ENCODE results near the gene ARHGEF11. TPM values are rescaled to one million over a fixed set of nuclear protein-coding genes. Genes with fewer than 3 reads are reported as not detected.

ARHGEF11 gene
- total RNA-seq, 1 experiment from 2014 or later, result 55.5 TPM

- no peaks in the 10 kb centered on the region for H3K27me3 ChIP-seq (ENCODE audit: control insufficient read depth, insufficient read depth, low read length)
- CTCF ChIA-PET, result no interaction called here
- in situ Hi-C loops (cut with HindIII; ENCODE audit: low pct_unique_long_range_greater_than_20kb, low sequenced_read_pairs) (no loop called here), intact Hi-C loops (cut with micrococcal nuclease; ENCODE audit: unreplicated experiment) (no loop called here)
- peaks cover 11% of the 10 kb centered on the region for H3K4me1 ChIP-seq (ENCODE audit: control insufficient read depth, insufficient read depth, low read length)
- ATAC-seq (no peak), DNase-seq (ENCODE audit: low read depth, low spot score) (no peak)
- TF ChIP-seq REST (IDR thresholded peaks at IDR 0.05; ENCODE audit: insufficient read depth in 1 of 2, low read depth in 2 of 2, low read length in 1 of 2) (no peak), CTCF (IDR thresholded peaks at IDR 0.05) (no peak), TCF7L2 (IDR thresholded peaks at IDR 0.05; ENCODE audit: low read depth, low read length) (no peak), SIN3A (IDR thresholded peaks at IDR 0.05; ENCODE audit: borderline replicate concordance, insufficient read depth, low read depth, low read length) (no peak), POLR2AphosphoS5 (IDR thresholded peaks at IDR 0.05; ENCODE audit: low read depth, low read length) (no peak)
- no peak overlapping the region for H3K27ac ChIP-seq (ENCODE audit: low read length)
- no peak overlapping the region for H3K4me3 ChIP-seq (ENCODE audit: low read depth in 2 of 2, low read length in 2 of 2)
- no peaks in the 10 kb centered on the region for H3K36me3 ChIP-seq (ENCODE audit: control insufficient read depth, insufficient read depth, low read length)
- POLR2A ChIA-PET, result no interaction called here
- no TSS peak for BruUV-seq (replicated peaks)
- H3K9me3 ChIP-seq (ENCODE audit: control insufficient read depth, insufficient read depth, low read depth, low read length), result no peaks in the 10 kb centered on the region
Measured at GRCh38 chr1:156908955-156909354, 136.6 kb downstream of the ARHGEF11 start.

GRCh38 chr1:156908541-156908940 is 137.0 kb downstream of the ARHGEF11 start:
- Histone ChIP-seq H3K4me3 (ENCODE audit: low read depth in 2 of 2, low read length in 2 of 2) (no peak overlapping the region), H3K27me3 (ENCODE audit: control insufficient read depth, insufficient read depth, low read length) (no peaks in the 10 kb centered on the region), H3K27ac (ENCODE audit: low read length) (no peak overlapping the region), H3K36me3 (ENCODE audit: control insufficient read depth, insufficient read depth, low read length) (no peaks in the 10 kb centered on the region), H3K4me1 (ENCODE audit: control insufficient read depth, insufficient read depth, low read length) (peaks cover 11% of the 10 kb centered on the region), H3K9me3 (ENCODE audit: control insufficient read depth, insufficient read depth, low read depth, low read length) (no peaks in the 10 kb centered on the region)
- DNase-seq (ENCODE audit: low read depth, low spot score) (no peak), ATAC-seq (no peak)
- BruUV-seq (replicated peaks), result no TSS peak
- no peak for TF ChIP-seq CTCF (IDR thresholded peaks at IDR 0.05)
- TF ChIP-seq SIN3A (IDR thresholded peaks at IDR 0.05; ENCODE audit: borderline replicate concordance, insufficient read depth, low read depth, low read length), result no peak
- no peak for TF ChIP-seq REST (IDR thresholded peaks at IDR 0.05; ENCODE audit: insufficient read depth in 1 of 2, low read depth in 2 of 2, low read length in 1 of 2)
- TF ChIP-seq POLR2AphosphoS5 (IDR thresholded peaks at IDR 0.05; ENCODE audit: low read depth, low read length), result no peak
- TF ChIP-seq TCF7L2 (IDR thresholded peaks at IDR 0.05; ENCODE audit: low read depth, low read length), result no peak
- intact Hi-C loops (cut with micrococcal nuclease; ENCODE audit: unreplicated experiment), result no loop called here
- in situ Hi-C loops (cut with HindIII; ENCODE audit: low pct_unique_long_range_greater_than_20kb, low sequenced_read_pairs), result no loop called here
- POLR2A ChIA-PET, result no interaction called here
- CTCF ChIA-PET, result no interaction called here
